H1 (cell line): ENCODE data around the gene SNRNP70. TPM values are rescaled to one million over a fixed set of nuclear protein-coding genes. Genes with fewer than 3 reads are reported as not detected.
"Not testable (repeated sequence)": the region's sequence is repeated elsewhere in the genome, so short reads cannot be mapped to it uniquely, and the experiment has no call there.

Experiments used
- CTCF ChIA-PET: fragments of 300-600 bp; sonication (Branson Sonifier 250); formaldehyde crosslinking; loops from one replicate; lab custom pipeline; 2021; ENCODE audit not compliant: partially characterized antibody; lab: Charles Lee
- POLR2A ChIA-PET: fragments of 300-600 bp; sonication (Branson Sonifier 250); formaldehyde crosslinking; loops from one replicate; lab custom pipeline; 2021; ENCODE audit warnings: inconsistent platforms; ENCODE audit not compliant: partially characterized antibody; lab: Charles Lee
- DNase-seq, 2 experiments: peaks; one replicate each; pipeline versions ENCODE4 v3.0.0 to v3.0.0-alpha.2; 2010 to 2022; ENCODE audit warnings: low spot score in 2 of 2, low read depth in 1 of 2, mixed read lengths in 1 of 2
- FAIRE-seq: peaks from 2 replicates; lab custom pipeline; 2011; peaks lifted over from hg19 to GRCh38; lab: Jason Lieb, UNC
- H2AFZ ChIP-seq: 2 replicates; pipeline ENCODE4 v1.8.1; 2012; ENCODE audit warnings: low read length, inconsistent platforms
- H2AK5ac ChIP-seq: 2 replicates; pipeline ENCODE4 v1.6.1; 2013; ENCODE audit warnings: low read depth, low read length
- H2BK120ac ChIP-seq: replicated peaks from 2 replicates; pipeline ENCODE3; 2013; ENCODE audit warnings: low read depth, low read length, inconsistent platforms
- H2BK12ac ChIP-seq: 2 replicates; pipeline ENCODE4 v1.6.1; 2013; ENCODE audit warnings: low read depth, low read length
- H2BK15ac ChIP-seq: 2 replicates; pipeline ENCODE4 v1.6.1; 2013; ENCODE audit warnings: low read length
- H2BK20ac ChIP-seq: 2 replicates; pipeline ENCODE4 v1.6.1; 2013; ENCODE audit warnings: low read length
- H2BK5ac ChIP-seq: 2 replicates; pipeline ENCODE4 v1.6.1; 2013; ENCODE audit warnings: low read depth, low read length
- H3K14ac ChIP-seq: 2 replicates; pipeline ENCODE4 v1.6.1; 2013; ENCODE audit warnings: inconsistent platforms; ENCODE audit not compliant: insufficient read length
- H3K18ac ChIP-seq: 2 replicates; pipeline ENCODE4 v1.6.1; 2013; ENCODE audit warnings: low read length; ENCODE audit errors: extremely low read depth
- H3K23ac ChIP-seq: 2 replicates; pipeline ENCODE4 v1.6.1; 2013; ENCODE audit warnings: inconsistent platforms; ENCODE audit not compliant: insufficient read length
- H3K23me2 ChIP-seq: 2 replicates; pipeline ENCODE4 v1.6.1; 2013; ENCODE audit warnings: low read depth, low read length
- H3K27ac ChIP-seq: 2 replicates; pipeline ENCODE4 v1.6.1; 2011; ENCODE audit warnings: low read depth, low read length, inconsistent platforms
- H3K27me3 ChIP-seq, 4 experiments: replicated peaks in 1 of 4; 1 replicate in 1 of 4; 2 replicates in 3 of 4; pipeline versions ENCODE4 v1.6.1 to v1.8.1; 2011 to 2013; ENCODE audit warnings: low read length in 3 of 4, mild to moderate bottlenecking in 3 of 4, inconsistent platforms in 2 of 4, mixed read lengths in 2 of 4, moderate library complexity in 1 of 4; ENCODE audit not compliant: control insufficient read depth in 3 of 4, insufficient read depth in 3 of 4; ENCODE audit errors: extremely low read depth in 1 of 4
- H3K36me3 ChIP-seq, 4 experiments: 2 replicates each; pipeline versions ENCODE4 v1.6.1 to v1.8.1; 2011 to 2013; ENCODE audit warnings: mild to moderate bottlenecking in 4 of 4, low read length in 3 of 4, moderate library complexity in 2 of 4, control low read depth in 1 of 4, inconsistent platforms in 1 of 4; ENCODE audit not compliant: insufficient read depth in 4 of 4, control insufficient read depth in 2 of 4
- H3K4ac ChIP-seq: replicated peaks from 2 replicates; pipeline ENCODE3; 2013; ENCODE audit warnings: low read length, low read depth, mixed read lengths, inconsistent platforms; ENCODE audit not compliant: insufficient read length
- H3K4me1 ChIP-seq, 4 experiments: replicated peaks in 1 of 4; 1 replicate in 1 of 4; 2 replicates in 3 of 4; pipeline versions ENCODE4 v1.6.1 to v1.8.1; 2011 to 2013; ENCODE audit warnings: low read length in 3 of 4, inconsistent platforms in 2 of 4, mixed read lengths in 1 of 4; ENCODE audit not compliant: insufficient read depth in 4 of 4, control insufficient read depth in 3 of 4
- H3K4me2 ChIP-seq, 2 experiments: 2 replicates each; pipeline versions ENCODE4 v1.6.1 to v1.8.1; 2011 to 2013; ENCODE audit warnings: low read depth in 2 of 2, low read length in 2 of 2, control low read depth in 1 of 2, inconsistent platforms in 1 of 2, mild to moderate bottlenecking in 1 of 2; ENCODE audit not compliant: insufficient read depth in 1 of 2
- H3K4me3 ChIP-seq, 4 experiments: fragments of 200-600, 300-600 bp in 1 of 4; sonication (generic), shearing (Covaris generic), sonication (Bioruptor Twin) in 1 of 4; 2 replicates each; pipeline versions ENCODE4 v1.5.1 to v1.8.1; 2011 to 2016; ENCODE audit warnings: low read length in 4 of 4, low read depth in 3 of 4, control low read depth in 2 of 4, inconsistent platforms in 2 of 4, mild to moderate bottlenecking in 2 of 4, mixed read lengths in 1 of 4, moderate library complexity in 1 of 4; ENCODE audit not compliant: insufficient read depth in 2 of 4; ENCODE audit errors: extremely low read depth in 1 of 4
- H3K56ac ChIP-seq: replicated peaks from 2 replicates; pipeline ENCODE3; 2013; ENCODE audit warnings: low read depth, mild to moderate bottlenecking, mixed read lengths, low read length, inconsistent platforms; ENCODE audit not compliant: insufficient read length
- H3K79me1 ChIP-seq: 2 replicates; pipeline ENCODE4 v1.6.1; 2013; ENCODE audit warnings: low read depth, low read length, control low read depth
- H3K79me2 ChIP-seq, 2 experiments: 2 replicates each; pipeline versions ENCODE4 v1.6.1 to v1.8.1; 2012 to 2013; ENCODE audit warnings: low read length in 2 of 2, mild to moderate bottlenecking in 2 of 2, inconsistent platforms in 1 of 2; ENCODE audit not compliant: insufficient read depth in 2 of 2, control insufficient read depth in 1 of 2
- H3K9ac ChIP-seq, 4 experiments: replicated peaks in 1 of 4; 1 replicate in 1 of 4; 2 replicates in 3 of 4; pipeline versions ENCODE4 v1.6.1 to v1.8.1; 2011 to 2013; ENCODE audit warnings: low read depth in 3 of 4, low read length in 3 of 4, control low read depth in 2 of 4, mild to moderate bottlenecking in 2 of 4, moderate library complexity in 2 of 4, inconsistent platforms in 1 of 4; ENCODE audit errors: extremely low read depth in 1 of 4
- H3K9me3 ChIP-seq, 2 experiments: 2 replicates each; pipeline versions ENCODE4 v1.6.1 to v1.8.1; 2012 to 2013; ENCODE audit warnings: mild to moderate bottlenecking in 2 of 2, moderate library complexity in 2 of 2, control low read depth in 1 of 2, inconsistent platforms in 1 of 2, low read depth in 1 of 2, low read length in 1 of 2, mixed read lengths in 1 of 2; ENCODE audit not compliant: insufficient read depth in 2 of 2
- H4K20me1 ChIP-seq, 2 experiments: replicated peaks in 1 of 2; 2 replicates each; pipeline versions ENCODE3 to v1.8.1; 2011 to 2013; ENCODE audit warnings: inconsistent platforms in 2 of 2, low read length in 2 of 2, mild to moderate bottlenecking in 1 of 2; ENCODE audit not compliant: insufficient read depth in 2 of 2, control insufficient read depth in 1 of 2
- H4K5ac ChIP-seq: 2 replicates; pipeline ENCODE4 v1.6.1; 2013; ENCODE audit warnings: low read length, low read depth, mixed read lengths, inconsistent platforms; ENCODE audit not compliant: insufficient read length
- H4K8ac ChIP-seq: 2 replicates; pipeline ENCODE4 v1.8.0; 2013; ENCODE audit warnings: mild to moderate bottlenecking, moderate library complexity, low read length, inconsistent platforms; ENCODE audit not compliant: insufficient read depth; ENCODE audit errors: extremely low read depth
- H4K91ac ChIP-seq: replicated peaks from 2 replicates; pipeline ENCODE3; 2013; ENCODE audit warnings: low read length, mixed read lengths, inconsistent platforms; ENCODE audit not compliant: insufficient read length
- WGBS, 2 experiments: shearing (Covaris generic) in 1 of 2; methylation state at CpG; one replicate each; pipeline versions ENCODE4 v1.1.6 to v1.1.7; 2013 to 2015; ENCODE audit warnings: low lambda C conversion rate in 2 of 2, mixed read lengths in 2 of 2, inconsistent platforms in 1 of 2, low coverage in 1 of 2, missing lambda C conversion rate in 1 of 2; ENCODE audit not compliant: insufficient replicate concordance in 2 of 2, insufficient coverage in 1 of 2, insufficient read length in 1 of 2; ENCODE audit errors: extremely low coverage in 1 of 2, missing lambda C conversion rate in 1 of 2; 5-methylcytosine and 5-hydroxymethylcytosine counted together
- polyA plus RNA-seq, 7 experiments: library from polyadenylated mRNA; depleted of rRNA in 3 of 7; stranded (reverse) in 5 of 7; unstranded in 2 of 7; fragments of >200 nt in 5 of 7; fragments of 200-250 nt in 2 of 7; gene quantifications; 1 replicate in 5 of 7; 2 replicates in 1 of 7; 4 replicates in 1 of 7; pipeline versions ENCODE4 v1.2.1 to v1.2.3, GENCODE V29; 2011 to 2013; ENCODE audit warnings: missing spikeins in 2 of 7, mixed read lengths in 2 of 7
- total RNA-seq: library from RNA; stranded (reverse); fragmentation: NEBNext Ultra II Directional; extraction: Animal tissue kit (Norgen Biotek cat#: 25700); gene quantifications from 2 replicates; pipeline ENCODE4 v1.2.1, GENCODE V29; 2021

The SNRNP70 gene
- total and polyA plus RNA-seq, 2 of the 8 experiments (the other 6 are each of a cell fraction or from before 2014, with no cell fraction given), result 231 to 235 TPM

DNA sequence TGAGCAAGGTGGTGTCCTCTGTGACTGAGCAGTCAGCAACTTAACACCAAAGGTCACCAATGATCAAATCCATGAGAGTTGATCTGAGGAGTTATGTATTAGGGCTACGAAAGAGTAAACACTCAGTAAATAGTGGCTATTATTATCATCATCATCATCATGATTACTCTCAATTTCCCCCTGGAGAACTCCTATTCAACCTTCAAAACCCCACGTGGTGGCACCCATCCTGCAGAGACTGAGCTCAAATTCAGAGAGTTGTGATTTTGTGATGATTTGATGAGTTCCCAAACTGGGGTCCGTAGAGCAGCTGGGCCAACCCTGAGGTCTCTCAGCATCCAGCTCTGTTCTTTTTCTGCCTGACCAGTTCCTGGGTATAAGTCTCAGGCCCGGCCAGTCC is 35.4 kb upstream of the SNRNP70 start:
- H2BK5ac ChIP-seq, H3K4me2 ChIP-seq, H3K27me3 ChIP-seq, H3K23me2 ChIP-seq, H3K79me2 ChIP-seq, H2BK15ac ChIP-seq, H3K36me3 ChIP-seq, H3K14ac ChIP-seq, H2BK12ac ChIP-seq, H3K56ac ChIP-seq, H4K8ac ChIP-seq, FAIRE-seq, H3K18ac ChIP-seq, H3K79me1 ChIP-seq, DNase-seq, H3K4me1 ChIP-seq, H2AFZ ChIP-seq, H3K9me3 ChIP-seq, H3K23ac ChIP-seq, H3K4ac ChIP-seq, H2BK120ac ChIP-seq, POLR2A ChIA-PET, H4K5ac ChIP-seq, H3K4me3 ChIP-seq, H4K91ac ChIP-seq, H2AK5ac ChIP-seq, H4K20me1 ChIP-seq, H3K9ac ChIP-seq, H2BK20ac ChIP-seq, H3K27ac ChIP-seq: not testable (repeated sequence)
- 76% methylated on average over 3 of the region's 4 CpGs; no CpG with 5 or more reads in 1 of the 2 experiments for WGBS, 2 experiments
- CTCF ChIA-PET, result interaction anchor here (1.2 kb wide), 1 partner anchor 50 kb away, joined by 3 read pairs; no protein-coding TSS in a partner anchor

DNA sequence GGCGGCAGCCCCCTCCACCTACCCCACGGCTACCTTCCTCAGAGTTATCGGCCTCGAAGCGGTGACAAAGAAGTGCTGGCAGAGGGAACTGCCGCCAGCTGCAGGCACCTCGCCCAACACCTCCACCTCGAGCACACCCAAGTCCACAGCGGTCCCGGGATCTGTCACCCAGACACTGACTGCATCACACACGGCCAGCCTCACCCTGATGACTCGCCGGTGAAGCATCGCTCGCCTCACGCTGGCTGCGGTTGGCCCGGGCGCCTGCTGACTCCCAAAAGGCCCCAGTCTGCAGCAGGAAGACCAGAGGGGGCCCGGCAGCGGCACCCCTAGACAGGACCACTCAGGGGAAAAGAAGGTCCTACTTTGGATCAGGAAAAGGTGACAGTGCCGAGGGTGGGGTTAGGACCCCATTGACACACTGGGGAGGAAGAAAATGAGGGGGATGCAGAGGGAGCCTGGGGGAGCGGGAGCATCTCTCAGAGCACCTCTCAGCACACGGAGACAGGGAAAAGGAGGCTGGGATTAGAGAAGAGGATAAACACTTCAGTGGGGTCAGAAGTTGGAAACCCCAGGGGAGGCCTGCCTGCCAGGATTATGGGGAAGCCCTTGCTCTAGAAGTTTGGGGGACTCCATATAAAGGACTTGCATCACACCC is 34.7 kb upstream of the SNRNP70 start:
- H3K23me2 ChIP-seq, H4K20me1 ChIP-seq, FAIRE-seq, H3K14ac ChIP-seq, H3K4me2 ChIP-seq, H3K27me3 ChIP-seq, H4K91ac ChIP-seq, H4K8ac ChIP-seq, DNase-seq, H2BK12ac ChIP-seq, H2BK20ac ChIP-seq, H2BK5ac ChIP-seq, H3K27ac ChIP-seq, H4K5ac ChIP-seq, H3K79me1 ChIP-seq, H2BK15ac ChIP-seq, H3K23ac ChIP-seq, H3K56ac ChIP-seq, H3K9me3 ChIP-seq, H3K4me3 ChIP-seq, H3K79me2 ChIP-seq, H2BK120ac ChIP-seq, H2AFZ ChIP-seq, H3K18ac ChIP-seq, H3K4me1 ChIP-seq, H2AK5ac ChIP-seq, H3K4ac ChIP-seq, H3K9ac ChIP-seq, POLR2A ChIA-PET, H3K36me3 ChIP-seq: not testable (repeated sequence)
- CTCF ChIA-PET, result interaction anchor here (0.6 kb wide), 1 partner anchor 625 kb away, joined by 3 read pairs; no protein-coding TSS in a partner anchor
- WGBS, 2 experiments, result 84% methylated on average over 24 of the region's 24 CpGs; no CpG with 5 or more reads in 1 of the 2 experiments
